Smooth muscle cell (in vitro differentiated cells): ENCODE data around the gene TSHR. TPM values are rescaled to one million over a fixed set of nuclear protein-coding genes. Genes with fewer than 3 reads are reported as not detected.

Source experiments
- DNase-seq: peaks from one replicate; lab custom pipeline; 2025; ENCODE audit not compliant: unreplicated experiment; lab: John Stamatoyannopoulos, UW
- H2AFZ ChIP-seq: fragments of 200-600 bp; sonication (generic); 2 replicates; pipeline ENCODE4 v1.6.0; 2016; ENCODE audit warnings: antibody characterized with exemption, low read depth, mild to moderate bottlenecking
- H3F3A ChIP-seq: fragments of 200-600 bp; sonication (generic); 2 replicates; pipeline ENCODE4 v1.6.0; 2017; ENCODE audit warnings: antibody characterized with exemption, low read depth
- H3K27ac ChIP-seq: fragments of 200-600 bp; sonication (generic); 2 replicates; pipeline ENCODE4 v1.5.1; 2016; ENCODE audit warnings: low read depth, mild to moderate bottlenecking
- H3K27me3 ChIP-seq: fragments of 200-600 bp; sonication (generic); 2 replicates; pipeline ENCODE4 v1.6.1; 2016; ENCODE audit warnings: low read depth, mild to moderate bottlenecking
- H3K36me3 ChIP-seq: fragments of 200-600 bp; sonication (generic); 2 replicates; pipeline ENCODE4 v1.5.1; 2016; ENCODE audit warnings: low read depth
- H3K4me1 ChIP-seq: fragments of 200-600 bp; sonication (generic); 2 replicates; pipeline ENCODE4 v1.5.1; 2016; ENCODE audit warnings: low read depth
- H3K4me2 ChIP-seq: fragments of 200-600 bp; sonication (generic); 2 replicates; pipeline ENCODE4 v1.6.0; 2016; ENCODE audit warnings: mild to moderate bottlenecking
- H3K4me3 ChIP-seq: fragments of 200-600 bp; sonication (generic); 2 replicates; pipeline ENCODE4 v1.5.1; 2016; ENCODE audit warnings: mild to moderate bottlenecking
- H3K79me2 ChIP-seq: fragments of 200-600 bp; sonication (generic); 2 replicates; pipeline ENCODE4 v1.6.0; 2016; ENCODE audit warnings: low read depth, mild to moderate bottlenecking
- H3K9ac ChIP-seq: fragments of 200-600 bp; sonication (generic); 2 replicates; pipeline ENCODE4 v1.6.0; 2016; ENCODE audit warnings: low read depth
- H3K9me3 ChIP-seq: fragments of 200-600 bp; sonication (generic); replicated peaks from 2 replicates; pipeline ENCODE4 v1.5.1; 2016; ENCODE audit warnings: low read depth
- H4K20me1 ChIP-seq: fragments of 200-600 bp; sonication (generic); 2 replicates; pipeline ENCODE4 v1.6.0; 2016; ENCODE audit warnings: low read depth
- WGBS: methylation state at CpG from one replicate; pipeline ENCODE4 v1.1.7; 2016; ENCODE audit warnings: low lambda C conversion rate; 5-methylcytosine and 5-hydroxymethylcytosine counted together
- polyA plus RNA-seq: library from polyadenylated mRNA; unstranded; fragments of >200 nt; fragmentation: Nextera tagmentation; extraction: Ambion mirVana; gene quantifications from 2 replicates; pipeline ENCODE4 v1.2.1, GENCODE V29; 2016
- total RNA-seq: library from RNA; depleted of rRNA; stranded (reverse); fragments of >200 nt; gene quantifications from 2 replicates; pipeline ENCODE4 v1.2.3, GENCODE V29; 2014
- TF ChIP-seq, protein P1 (sequence below): fragments of 200-600 bp; sonication (generic); IDR thresholded peaks from 2 replicates; pipeline ENCODE4 v1.5.1; 2017; ENCODE audit warnings: borderline replicate concordance, mild to moderate bottlenecking, antibody characterized with exemption; ENCODE audit not compliant: insufficient read depth, poor library complexity, severe bottlenecking

The TSHR gene
- total and polyA plus RNA-seq, 2 experiments from 2014 or later: not detected

DNA sequence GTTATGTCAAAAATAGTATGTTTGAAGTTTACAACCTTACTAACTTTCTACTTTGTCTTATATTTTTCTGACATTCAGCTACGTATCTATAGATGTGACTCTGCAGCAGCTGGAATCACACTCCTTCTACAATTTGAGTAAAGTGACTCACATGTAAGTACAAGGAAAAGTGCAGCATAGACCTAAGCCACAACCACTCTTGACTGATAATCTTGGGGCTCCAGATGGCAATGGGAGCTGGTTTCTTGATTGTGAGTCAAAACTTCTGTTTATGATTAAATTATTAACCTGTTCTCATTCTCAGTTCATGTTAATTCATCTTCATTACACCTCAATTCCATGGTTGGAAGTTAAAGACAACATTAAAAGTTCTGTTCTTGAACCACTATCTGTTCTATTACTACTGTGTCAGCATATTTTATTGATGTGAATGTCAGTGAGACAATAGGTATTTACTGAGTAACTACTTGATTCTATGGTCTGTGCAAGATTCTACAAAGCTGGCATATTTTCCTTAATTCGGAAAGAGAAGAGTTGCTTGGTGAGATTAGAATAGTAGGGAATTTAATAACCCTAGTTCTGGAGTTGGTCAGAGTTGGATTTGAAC lies 112.9 kb downstream of the TSHR start:
- H3K4me3 ChIP-seq: no peak overlapping the region
- no peaks in the 10 kb centered on the region for H3K36me3 ChIP-seq
- H3K9ac ChIP-seq: no peak overlapping the region
- no peak overlapping the region for H3K27ac ChIP-seq
- H3F3A ChIP-seq: no peaks in the 10 kb centered on the region
- no peaks in the 10 kb centered on the region for H3K79me2 ChIP-seq
- no peaks in the 10 kb centered on the region for H3K4me1 ChIP-seq
- no peak for DNase-seq
- no peaks in the 10 kb centered on the region for H4K20me1 ChIP-seq
- 87% methylated on average over 2 of the region's 2 CpGs for WGBS
- H2AFZ ChIP-seq: no peak overlapping the region
- TF ChIP-seq, protein P1, sequence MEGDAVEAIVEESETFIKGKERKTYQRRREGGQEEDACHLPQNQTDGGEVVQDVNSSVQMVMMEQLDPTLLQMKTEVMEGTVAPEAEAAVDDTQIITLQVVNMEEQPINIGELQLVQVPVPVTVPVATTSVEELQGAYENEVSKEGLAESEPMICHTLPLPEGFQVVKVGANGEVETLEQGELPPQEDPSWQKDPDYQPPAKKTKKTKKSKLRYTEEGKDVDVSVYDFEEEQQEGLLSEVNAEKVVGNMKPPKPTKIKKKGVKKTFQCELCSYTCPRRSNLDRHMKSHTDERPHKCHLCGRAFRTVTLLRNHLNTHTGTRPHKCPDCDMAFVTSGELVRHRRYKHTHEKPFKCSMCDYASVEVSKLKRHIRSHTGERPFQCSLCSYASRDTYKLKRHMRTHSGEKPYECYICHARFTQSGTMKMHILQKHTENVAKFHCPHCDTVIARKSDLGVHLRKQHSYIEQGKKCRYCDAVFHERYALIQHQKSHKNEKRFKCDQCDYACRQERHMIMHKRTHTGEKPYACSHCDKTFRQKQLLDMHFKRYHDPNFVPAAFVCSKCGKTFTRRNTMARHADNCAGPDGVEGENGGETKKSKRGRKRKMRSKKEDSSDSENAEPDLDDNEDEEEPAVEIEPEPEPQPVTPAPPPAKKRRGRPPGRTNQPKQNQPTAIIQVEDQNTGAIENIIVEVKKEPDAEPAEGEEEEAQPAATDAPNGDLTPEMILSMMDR: no peak
- no peaks in the 10 kb centered on the region for H3K27me3 ChIP-seq
- H3K4me2 ChIP-seq: no peak overlapping the region
- no peaks in the 10 kb centered on the region for H3K9me3 ChIP-seq

DNA sequence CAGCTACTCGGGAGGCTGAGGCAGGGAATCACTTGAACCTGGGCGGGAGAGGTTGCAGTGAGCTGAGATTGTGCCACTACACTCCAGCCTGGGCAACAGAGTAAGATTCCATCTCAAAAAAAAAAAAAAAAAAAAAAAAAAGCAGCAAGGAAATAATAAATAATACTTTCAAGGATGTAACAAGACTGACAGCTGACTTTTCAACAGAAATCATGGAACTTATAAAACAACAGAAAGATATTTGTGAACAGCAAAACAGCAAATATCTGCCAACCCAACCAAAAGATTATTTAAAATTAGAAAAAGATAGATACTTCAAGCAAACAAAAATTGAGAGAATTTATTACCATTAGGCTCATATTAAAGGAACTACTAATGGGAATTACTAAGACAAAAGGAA lies 115.1 kb downstream of the TSHR start:
- no peaks in the 10 kb centered on the region for H3K36me3 ChIP-seq
- DNase-seq: no peak
- no peaks in the 10 kb centered on the region for H3K79me2 ChIP-seq
- H3K9me3 ChIP-seq: no peaks in the 10 kb centered on the region
- 94% methylated on average over 2 of the region's 2 CpGs for WGBS
- no peaks in the 10 kb centered on the region for H3K4me1 ChIP-seq
- H3K9ac ChIP-seq: no peak overlapping the region
- H3K4me2 ChIP-seq: no peak overlapping the region
- TF ChIP-seq, protein P1: no peak
- H3K4me3 ChIP-seq: no peak overlapping the region
- H3K27me3 ChIP-seq: no peaks in the 10 kb centered on the region
- H2AFZ ChIP-seq: no peak overlapping the region
- H3F3A ChIP-seq: no peaks in the 10 kb centered on the region
- H4K20me1 ChIP-seq: no peaks in the 10 kb centered on the region
- no peak overlapping the region for H3K27ac ChIP-seq

DNA sequence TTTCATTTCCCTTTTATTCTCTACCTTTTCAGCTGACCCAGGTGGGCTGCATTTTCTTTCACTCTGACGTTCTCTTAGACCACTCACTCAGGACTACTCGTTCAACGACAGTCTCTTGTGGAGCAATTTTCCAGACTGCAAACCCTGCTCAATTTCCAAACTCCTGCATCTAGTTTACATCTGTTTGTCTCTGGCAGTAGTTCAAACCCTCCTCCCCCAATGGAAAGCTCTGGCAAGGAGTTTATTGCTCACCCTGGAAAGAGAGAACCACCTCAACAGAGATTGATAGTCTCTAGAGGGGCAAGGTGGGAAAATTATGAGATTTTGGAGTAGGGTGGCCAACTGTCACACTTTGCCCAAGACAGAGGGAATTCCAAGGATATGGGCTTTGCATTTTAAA lies 130.2 kb downstream of the TSHR start:
- no peaks in the 10 kb centered on the region for H3K27me3 ChIP-seq
- 85% methylated on average over 3 of the region's 3 CpGs for WGBS
- no peak overlapping the region for H3K4me2 ChIP-seq
- no peaks in the 10 kb centered on the region for H3K79me2 ChIP-seq
- no peaks in the 10 kb centered on the region for H4K20me1 ChIP-seq
- no peak overlapping the region for H3K9ac ChIP-seq
- no peak overlapping the region for H2AFZ ChIP-seq
- no peak overlapping the region for H3K4me3 ChIP-seq
- H3K27ac ChIP-seq: no peak overlapping the region
- no peaks in the 10 kb centered on the region for H3K36me3 ChIP-seq
- no peaks in the 10 kb centered on the region for H3K4me1 ChIP-seq
- no peak for DNase-seq
- H3F3A ChIP-seq: no peaks in the 10 kb centered on the region
- no peaks in the 10 kb centered on the region for H3K9me3 ChIP-seq
- TF ChIP-seq, protein P1: no peak

DNA sequence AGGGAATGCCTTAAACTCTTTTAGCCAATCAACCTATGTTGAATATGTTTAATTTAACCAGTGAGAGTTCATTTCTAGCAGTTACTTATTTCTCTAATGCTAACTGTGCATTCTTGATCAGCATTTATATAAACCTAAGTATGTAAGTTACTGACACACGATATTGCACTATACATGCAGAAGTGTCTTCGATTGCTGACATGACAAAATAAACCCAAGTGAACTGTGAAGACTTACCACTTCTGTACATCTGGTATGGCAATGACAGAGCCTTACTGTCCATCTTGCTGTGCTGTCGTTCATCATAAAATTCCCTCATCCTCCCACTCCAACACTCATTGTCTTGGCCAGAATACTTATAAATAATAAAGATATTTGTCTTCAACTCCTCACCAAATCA lies 131.8 kb downstream of the TSHR start:
- H3K9ac ChIP-seq: no peak overlapping the region
- H3K27me3 ChIP-seq: no peaks in the 10 kb centered on the region
- H3K9me3 ChIP-seq: no peaks in the 10 kb centered on the region
- no peaks in the 10 kb centered on the region for H3K4me1 ChIP-seq
- no peak overlapping the region for H2AFZ ChIP-seq
- no peaks in the 10 kb centered on the region for H3K79me2 ChIP-seq
- H4K20me1 ChIP-seq: no peaks in the 10 kb centered on the region
- H3K4me2 ChIP-seq: no peak overlapping the region
- TF ChIP-seq, protein P1: no peak
- DNase-seq: no peak
- no peaks in the 10 kb centered on the region for H3K36me3 ChIP-seq
- no peaks in the 10 kb centered on the region for H3F3A ChIP-seq
- WGBS: 56% methylated on average over 3 of the region's 3 CpGs
- no peak overlapping the region for H3K27ac ChIP-seq
- no peak overlapping the region for H3K4me3 ChIP-seq
